Stomach (tissue), 4 donors: ENCODE measurements around the gene ERN1.

Experiments
- CTCF ChIP-seq, 7 experiments: fragments of 450-650 bp in 4 of 7; fragments of 200-600 bp in 3 of 7; sonication (generic) in 3 of 7; IDR thresholded peaks; one replicate each; pipeline ENCODE4 v1.5.1; 2016 to 2019; ENCODE audit warnings: antibody characterized with exemption in 7 of 7, control low read depth in 2 of 7, mild to moderate bottlenecking in 1 of 7
- EP300 ChIP-seq: sonication (generic); formaldehyde crosslinking; IDR thresholded peaks from one replicate; pipeline ENCODE4 v1.6.1; 2017; ENCODE audit warnings: antibody characterized with exemption
- POLR2A ChIP-seq, 4 donors: fragments of 450-650 bp; IDR thresholded peaks; one replicate each; pipeline ENCODE4 v1.6.1; 2016; ENCODE audit warnings: antibody characterized with exemption in 4 of 4, control low read depth in 2 of 4, mild to moderate bottlenecking in 1 of 4, moderate library complexity in 1 of 4

- TF ChIP-seq POLR2A (IDR thresholded peaks at IDR 0.05) (no peak), EP300 (no peak), CTCF (IDR thresholded peaks at IDR 0.05) (no peak)
These were observed 40.3 kb upstream of the ERN1 start for GRCh38 chr17:64170286-64170685.
